ENCODE results near the gene CCDC69.
"Not testable (repeated sequence)": the region's sequence is repeated elsewhere in the genome, so short reads cannot be mapped to it uniquely, and the experiment has no call there.

CCDC69 gene

DNA sequence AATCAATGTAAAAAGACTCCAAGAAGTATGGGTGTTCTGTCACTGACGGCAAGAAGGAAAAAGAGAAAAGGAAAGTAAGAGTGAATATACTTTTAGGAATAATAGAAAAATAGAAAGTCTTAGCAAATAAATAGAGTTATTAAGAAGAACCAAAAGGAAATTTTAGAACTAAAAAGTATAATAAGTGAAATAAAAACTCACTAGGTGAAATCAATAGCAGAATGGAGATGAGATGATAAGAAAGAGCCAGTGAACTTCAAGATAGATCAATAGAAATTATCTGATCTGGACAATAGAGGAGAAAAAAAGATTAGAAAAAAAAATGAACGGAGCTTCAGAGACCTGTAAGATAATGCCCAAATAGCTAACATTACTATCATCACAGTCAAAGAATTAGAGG is 34.7 kb downstream of the CCDC69 start:
- no peak for DNase-seq (ENCODE audit: low spot score)

DNA sequence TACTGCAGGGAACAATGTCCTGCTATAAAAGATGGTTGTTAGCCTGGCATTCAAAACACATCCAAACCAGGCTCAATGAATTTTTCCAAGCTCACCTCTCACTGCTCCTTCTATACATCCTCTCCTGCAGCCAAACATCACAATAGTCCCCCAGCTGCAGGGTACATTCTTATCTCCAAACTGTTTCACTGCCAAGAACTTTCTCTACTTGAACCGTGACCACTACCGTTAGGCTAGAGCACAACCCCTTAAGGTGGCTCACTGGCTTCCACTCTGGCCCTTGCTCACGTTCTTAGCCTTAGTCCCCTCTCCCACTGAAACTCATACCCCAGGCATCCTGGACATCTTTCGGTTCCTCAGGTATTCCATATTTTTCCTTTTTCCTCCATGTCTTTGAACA is 37.4 kb downstream of the CCDC69 start:
- no peak for DNase-seq (ENCODE audit: low spot score)

DNA sequence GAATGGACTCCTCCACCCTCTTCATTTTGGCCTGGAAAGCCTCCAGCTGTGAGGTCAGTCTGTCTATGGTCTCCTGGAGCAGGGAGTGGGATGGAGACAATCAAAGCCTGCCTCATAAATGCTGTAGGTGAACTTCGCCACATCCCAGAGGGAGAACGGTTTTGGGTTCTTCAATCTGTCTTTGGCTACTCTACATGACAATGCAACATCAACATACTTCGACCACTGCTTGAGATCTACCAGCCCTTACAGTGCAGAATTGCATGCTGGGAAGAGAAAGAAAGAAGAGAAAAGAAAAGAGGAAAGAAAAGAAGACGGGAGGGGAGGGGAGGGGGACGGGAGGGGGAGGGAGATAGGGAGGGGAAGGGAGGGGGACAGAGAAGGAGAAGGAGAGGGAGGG is 37.8 kb downstream of the CCDC69 start:
- no peak for DNase-seq (ENCODE audit: low spot score)

DNA sequence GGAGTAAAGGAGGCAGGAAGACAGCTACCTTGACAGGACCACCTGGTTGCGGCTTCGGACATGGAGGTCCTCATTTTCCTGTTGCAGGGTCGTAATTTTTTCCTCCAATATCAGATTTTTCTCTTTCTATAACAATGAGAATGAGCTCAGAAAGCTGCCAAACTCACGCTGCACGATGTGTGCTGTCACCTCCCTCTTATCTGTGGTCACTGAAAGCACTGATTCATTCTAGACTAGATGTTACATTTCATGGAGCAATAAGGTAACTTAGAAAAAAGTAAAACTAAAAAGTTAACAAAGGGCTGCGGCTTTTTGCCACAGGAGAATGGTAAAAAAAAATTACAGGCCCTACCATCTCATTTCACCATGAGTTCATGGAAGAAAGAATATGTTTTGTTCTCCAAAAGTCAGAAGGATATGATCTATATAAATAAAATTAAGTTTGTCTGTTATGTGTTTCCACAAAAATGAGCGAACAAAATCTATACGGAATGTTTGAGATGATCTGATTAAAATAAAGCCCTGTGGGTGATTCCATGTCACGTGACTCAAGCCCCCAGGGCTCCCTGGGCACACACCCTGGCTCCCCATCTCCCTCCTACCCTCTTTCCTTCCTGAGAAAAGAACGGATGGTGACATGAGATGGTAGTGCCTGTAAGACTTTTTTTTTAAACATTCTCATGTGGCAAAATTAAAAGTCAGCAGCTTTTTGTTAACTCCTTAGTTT is 39.4 kb downstream of the CCDC69 start:
- DNase-seq (ENCODE audit: low spot score) = no peak

DNA sequence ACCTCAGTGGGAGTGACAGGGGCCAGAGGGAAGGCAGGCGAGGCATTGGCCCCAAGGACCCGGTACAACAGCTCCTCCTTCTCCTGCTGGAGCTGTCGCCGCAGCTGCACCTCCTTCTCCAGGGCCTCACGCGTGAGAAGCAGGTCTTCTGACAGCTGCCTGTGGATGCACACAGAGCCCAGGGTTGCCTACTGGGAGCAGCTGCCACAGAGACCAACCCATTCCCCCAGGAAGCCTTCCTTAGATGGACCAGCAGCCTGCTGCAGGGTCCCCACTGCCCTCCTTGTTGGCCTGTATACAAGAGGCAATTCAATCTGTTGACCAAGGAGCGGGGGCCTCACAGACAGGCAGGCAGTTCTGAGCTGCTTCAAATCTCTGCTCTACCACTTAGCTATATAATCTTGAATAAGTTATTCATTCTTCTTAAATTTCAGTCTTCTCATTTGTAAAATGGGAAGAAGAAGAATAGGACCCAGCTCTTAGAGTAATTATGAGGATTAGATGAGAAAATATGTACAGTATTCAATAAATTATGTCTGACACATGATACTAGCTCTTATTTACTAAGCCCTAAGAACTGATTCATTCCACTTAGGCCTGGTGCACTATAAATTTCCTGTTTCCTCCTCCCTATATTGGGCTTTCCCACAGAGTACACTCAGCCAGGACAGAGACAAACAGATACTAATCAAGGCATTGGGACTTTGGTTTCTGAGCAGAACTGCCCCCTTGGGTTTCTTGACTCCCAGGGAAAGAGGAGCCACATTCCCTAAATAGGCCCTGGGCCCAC is 40.2 kb downstream of the CCDC69 start:
- no peak for DNase-seq (ENCODE audit: low spot score)

DNA sequence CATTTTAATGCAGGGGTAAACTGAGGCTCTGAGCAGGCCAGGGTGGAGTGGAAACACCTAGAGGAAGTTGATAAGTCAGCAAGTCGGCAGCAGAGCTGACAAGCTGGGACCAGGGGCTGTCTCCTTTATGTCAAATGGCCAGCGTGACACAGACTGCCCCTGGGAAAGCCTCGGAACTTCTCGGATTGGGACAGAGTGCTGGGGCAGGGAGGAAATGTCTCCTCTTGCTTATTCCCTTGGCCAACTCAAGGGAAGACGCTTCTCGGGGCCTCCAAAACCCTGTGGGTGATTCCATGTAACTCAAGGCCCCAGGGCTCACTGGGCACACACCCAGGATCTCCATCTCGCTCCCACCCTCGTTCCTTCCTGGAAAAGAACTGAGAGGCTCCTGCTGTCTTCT is 40.9 kb downstream of the CCDC69 start:
- no peak for DNase-seq (ENCODE audit: low spot score)

DNA sequence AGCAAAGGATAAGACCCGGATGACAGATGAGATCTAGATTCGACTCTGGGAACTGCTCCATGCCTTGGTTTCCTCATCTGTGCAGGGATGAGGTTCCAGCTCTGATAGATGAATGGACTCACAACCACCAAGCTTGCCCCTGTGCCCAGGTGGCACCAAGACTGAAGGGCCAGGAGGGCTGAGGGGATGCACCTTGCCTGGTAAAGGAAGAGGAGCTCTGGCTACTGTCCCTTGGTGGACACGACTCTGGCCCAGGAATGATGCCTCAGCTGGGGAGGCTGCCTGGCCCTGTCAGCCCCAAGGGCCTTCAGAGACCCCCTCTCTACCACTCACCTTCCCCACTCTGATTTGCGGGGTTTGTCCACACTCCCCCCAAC is 41.4 kb downstream of the CCDC69 start:
- DNase-seq (ENCODE audit: low spot score) = no peak

DNA sequence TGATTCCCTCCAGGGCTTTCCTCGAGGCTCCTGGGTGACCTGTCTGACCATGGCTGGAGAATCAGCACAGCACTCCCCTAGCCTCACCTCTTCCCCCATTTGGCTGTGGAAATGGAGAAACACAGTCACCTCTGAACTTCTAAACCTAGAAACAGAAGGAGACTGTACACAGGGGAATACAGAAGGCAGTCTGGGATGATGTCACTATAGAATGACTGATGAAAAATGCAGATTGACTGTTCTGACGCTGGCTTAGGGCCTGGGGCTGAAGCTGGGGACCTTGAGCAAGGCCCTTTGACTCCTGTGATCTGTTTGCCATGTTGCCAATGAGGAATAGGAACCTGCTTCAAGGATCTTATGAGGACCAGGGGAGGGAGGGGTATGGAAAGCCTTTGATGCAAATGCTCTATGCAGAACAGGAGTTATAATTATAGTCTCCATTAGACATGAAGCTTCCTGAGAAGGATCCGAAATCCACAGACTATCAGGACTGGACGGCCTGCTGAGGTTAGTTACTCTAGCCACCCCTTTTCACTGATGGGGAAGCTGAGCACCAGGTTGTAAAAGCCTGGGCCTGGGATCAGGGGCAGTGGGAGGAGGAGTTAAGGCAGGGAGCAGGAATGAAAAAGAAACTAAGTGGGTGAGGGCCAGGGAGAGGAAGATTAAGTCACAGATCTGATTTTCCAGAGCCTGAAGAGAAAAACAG is 41.9 kb downstream of the CCDC69 start:
- DNase-seq (ENCODE audit: low spot score) = no peak

DNA sequence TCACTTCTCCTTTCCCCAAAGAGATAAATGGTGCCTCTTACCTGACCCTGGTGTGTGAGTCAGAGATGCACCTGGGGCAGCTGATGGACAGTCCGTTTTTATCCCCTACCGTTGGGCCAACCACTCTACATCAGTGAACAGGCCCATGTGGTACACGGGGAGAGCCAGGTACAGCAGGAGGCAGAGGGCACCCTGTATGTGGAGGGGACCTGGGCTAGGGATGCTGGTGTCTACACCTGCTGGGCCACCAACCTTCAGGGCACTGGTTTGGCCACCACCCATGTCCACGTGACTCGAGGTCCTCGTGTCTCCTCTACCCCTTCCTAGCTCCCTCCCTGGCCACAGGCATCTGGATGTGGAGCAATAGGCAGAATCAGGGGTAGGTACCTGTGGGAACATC is 43.6 kb downstream of the CCDC69 start:
- DNase-seq (ENCODE audit: low spot score) = no peak

DNA sequence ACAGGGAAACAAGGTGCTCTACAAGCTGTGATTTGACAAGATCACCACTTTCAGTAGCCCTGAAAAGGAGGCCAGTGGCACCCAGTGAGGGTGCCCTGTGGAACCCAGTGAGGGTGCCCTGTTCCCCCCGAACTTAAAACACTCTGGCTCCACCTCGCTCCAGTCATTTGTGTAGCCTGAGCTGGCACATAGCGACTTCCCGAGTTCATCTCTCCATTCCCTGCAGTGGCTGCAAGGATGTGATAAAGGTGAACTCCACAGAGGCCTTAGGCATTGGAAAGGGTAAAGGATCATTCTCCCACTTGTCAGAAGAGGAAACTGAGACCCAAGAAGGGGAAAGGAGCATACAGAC is 44.4 kb downstream of the CCDC69 start:
- no peak for DNase-seq (ENCODE audit: low spot score)

DNA sequence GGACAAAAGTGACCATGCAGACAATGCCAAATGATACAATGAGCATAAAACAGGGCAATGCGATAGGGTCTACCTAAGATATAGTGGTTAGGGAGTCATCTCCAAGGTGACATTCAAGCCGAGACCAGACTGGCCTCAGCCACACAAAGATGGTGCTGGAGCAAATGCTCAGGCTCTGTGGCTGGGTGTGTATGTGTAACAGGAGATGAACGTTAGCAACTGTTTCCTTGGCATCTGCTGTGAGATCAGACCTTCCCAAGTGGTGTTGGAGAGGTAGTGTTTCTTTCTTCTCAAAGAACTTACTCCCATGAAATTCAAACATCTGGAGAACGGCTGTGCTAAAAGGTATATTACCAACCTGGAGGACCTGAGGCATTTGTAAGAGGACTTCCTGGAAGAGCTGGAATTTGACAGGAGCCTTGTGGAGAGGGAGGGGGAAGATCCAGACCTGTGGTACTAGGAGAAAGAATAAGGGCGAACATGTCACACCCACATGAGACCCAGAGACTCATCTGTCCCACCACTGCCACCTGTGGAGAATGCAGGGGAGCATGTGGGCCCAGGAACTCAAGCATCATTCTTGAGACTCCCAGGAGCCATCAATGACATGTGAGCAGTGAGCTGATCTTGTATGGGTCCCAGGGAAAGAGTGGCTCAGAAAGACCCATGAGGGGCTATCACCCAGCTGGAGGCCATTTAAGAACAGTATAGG is 45.0 kb downstream of the CCDC69 start:
- no peak for DNase-seq (ENCODE audit: low spot score)

DNA sequence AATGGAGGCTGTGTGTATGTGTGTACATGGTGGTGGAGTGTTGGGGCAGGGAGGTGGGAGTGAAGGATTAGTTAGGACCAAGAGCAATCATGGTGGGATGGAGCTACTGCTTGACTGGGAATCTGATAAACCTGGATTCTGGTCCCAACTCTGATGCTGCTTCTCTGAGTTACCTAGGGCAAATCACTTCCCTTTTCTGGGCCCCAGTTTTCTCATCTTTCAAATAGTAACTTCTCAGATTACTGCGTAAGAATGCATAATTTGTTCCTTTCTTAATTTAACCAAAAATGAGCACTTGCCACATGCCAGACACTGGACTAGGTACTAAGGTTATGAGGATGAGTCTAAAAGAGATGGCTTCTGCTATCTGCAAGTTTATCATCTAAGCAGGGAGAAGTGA is 45.5 kb downstream of the CCDC69 start:
- DNase-seq (ENCODE audit: low spot score) = no peak

DNA sequence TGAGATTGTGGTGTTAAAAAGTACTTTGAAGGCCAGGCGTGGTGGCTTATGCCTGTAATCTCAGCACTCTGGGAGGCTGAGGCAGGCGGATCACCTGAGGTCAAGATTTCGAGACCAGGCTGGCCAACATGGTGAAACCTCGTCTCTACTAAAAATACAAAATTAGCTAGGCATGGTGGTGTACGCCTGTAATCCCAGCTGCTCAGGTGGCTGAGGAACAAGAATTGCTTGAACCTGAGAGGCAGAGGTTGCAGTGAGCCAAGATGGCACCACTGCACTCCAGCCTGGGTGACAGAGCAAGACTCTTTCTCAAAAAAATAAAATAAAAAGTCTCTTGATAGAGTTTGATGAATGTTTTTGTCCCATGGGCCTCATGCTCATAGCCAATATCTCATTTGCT is 47.6 kb downstream of the CCDC69 start:
- not testable (repeated sequence) for DNase-seq (ENCODE audit: low spot score)

DNA sequence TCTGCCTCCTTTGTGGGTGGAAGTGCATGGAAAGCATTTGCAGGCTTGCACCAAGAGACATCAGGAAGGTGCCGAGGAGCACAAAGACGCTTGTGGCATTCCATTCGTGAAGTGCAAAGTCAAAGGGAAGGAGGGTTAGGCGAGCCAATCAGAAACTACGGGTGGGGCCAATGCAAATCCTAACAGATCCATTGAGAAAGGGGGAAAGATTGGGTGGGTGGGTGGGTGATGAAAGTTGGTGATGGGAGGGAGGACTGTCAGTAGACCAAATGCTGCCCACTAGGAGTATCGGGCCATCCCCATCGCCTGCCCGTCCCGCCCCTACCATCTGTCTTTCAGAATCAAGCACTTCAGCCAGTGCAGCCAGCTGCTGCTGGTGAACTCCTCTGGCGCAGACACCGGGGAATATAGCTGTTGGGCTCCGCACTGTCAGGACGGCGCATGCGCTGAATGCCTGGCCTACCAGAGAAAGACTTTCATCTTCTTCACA is 49.2 kb downstream of the CCDC69 start:
- no peak for DNase-seq (ENCODE audit: low spot score)

DNA sequence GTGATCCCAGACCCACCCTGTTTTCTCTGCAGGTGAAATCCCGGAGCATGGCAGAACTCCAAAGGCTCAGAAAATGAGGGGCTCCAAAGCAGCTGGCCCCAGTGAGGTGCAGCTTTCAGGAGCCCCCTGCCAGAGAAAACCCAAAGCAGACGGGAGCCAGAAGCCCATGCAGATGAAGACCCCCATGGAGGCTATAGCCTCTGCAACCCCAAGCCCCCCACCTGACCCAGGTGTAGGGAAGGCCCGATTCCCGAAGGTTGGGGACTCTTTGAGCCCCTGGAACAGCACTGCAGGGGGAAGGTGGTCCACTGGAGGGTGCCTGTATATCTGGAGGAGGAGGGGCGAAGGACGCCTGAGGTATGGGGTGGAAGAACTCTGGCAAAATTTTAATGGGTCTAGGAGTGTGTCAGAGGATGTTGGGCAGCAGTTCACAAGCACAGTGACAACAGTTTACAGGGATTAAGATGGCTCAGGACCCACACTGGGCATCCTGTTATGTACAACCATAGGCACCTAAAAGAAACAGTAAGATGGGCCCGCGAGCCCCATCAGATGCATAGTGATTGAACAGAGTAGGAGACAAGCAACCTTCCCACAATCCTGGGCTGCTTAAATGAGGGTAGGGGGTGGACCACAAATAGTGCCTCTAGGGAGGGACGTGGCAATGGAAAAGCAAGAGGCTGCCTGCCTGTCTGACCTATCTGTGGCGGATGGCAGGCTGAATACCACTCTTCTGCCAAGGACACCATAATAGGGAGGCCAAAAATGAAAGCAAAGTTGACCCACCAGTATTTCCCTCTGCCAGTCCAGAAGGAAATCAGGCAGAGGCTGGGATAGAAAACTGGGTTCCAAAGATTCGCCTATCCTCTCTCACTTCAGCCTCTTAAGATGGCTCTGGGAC is 49.9 kb downstream of the CCDC69 start:
- no peak for DNase-seq (ENCODE audit: low spot score)

DNA sequence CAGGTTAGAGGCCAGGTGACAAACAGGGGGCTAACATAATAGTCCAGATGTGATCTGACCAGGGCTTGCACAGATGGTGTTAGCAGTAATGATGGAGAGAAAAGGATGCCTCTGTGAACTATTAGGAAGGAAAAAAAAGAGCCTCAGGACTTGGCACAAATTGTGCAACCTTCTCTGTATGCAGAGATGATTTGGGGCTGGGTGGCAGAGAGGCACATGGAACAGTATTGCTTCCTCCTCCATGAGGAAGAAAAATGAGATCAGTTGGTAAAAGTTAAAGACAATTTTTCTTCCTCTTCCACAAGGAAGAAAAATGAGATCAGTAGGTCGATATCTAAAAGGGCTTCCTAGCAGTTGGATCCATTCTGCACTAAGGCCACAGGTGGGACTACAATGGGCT is 52.4 kb downstream of the CCDC69 start:
- DNase-seq (ENCODE audit: low spot score) = no peak

DNA sequence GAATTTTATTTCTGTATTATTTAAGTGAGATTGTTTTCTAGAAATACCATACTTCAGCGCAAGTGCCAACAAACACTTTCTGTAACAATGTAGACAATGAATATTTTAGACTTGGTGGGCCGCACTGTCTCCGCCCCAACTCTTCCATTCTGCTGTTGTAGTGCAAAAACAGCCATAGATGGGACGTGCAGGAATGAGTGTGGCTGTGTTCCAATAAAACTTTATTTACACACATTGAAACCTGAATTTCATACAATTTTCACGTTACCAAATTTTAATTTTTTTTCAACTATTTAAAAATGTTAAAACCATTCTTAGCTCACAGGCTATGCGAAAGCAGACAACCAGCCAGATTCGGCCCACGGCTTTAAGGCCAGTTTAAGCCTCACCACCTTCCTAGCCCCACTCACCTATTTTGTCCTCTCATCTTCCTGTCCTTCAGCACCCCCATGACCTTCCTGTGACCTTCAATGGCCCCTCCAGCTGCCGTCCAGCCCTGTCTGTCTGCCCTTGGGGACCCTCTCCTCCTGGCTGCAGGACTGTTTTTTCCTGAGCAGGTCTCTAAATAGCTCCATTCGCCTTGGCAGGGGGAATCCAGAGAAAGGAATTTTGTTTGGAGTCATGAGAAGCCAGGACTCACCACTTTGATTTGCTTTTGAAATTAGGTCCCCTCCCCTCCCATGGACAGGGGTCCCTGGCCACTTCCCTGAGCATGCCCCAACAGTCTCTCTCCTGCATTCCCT is 55.1 kb downstream of the CCDC69 start:
- no peak for DNase-seq (ENCODE audit: low spot score)

DNA sequence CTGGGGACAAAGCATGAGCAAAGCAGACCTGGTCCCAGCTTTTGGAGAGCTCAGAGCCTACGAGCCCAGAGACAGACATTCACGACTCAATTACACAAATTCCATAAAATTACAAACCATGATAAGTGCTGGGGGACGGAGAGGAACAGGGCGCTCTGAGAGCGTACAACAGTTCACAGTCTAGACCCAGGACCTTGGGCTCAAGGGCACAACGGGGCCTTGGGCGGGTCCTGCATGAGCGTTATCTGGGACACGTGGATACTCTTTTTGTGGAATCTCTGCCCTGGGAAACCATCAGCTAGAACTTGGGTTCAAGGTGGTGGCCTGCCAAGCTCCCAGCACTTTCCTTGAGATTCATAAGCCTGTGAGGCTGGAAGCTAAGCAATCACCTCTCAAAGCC is 56.9 kb downstream of the CCDC69 start:
- no peak for DNase-seq (ENCODE audit: low spot score)

DNA sequence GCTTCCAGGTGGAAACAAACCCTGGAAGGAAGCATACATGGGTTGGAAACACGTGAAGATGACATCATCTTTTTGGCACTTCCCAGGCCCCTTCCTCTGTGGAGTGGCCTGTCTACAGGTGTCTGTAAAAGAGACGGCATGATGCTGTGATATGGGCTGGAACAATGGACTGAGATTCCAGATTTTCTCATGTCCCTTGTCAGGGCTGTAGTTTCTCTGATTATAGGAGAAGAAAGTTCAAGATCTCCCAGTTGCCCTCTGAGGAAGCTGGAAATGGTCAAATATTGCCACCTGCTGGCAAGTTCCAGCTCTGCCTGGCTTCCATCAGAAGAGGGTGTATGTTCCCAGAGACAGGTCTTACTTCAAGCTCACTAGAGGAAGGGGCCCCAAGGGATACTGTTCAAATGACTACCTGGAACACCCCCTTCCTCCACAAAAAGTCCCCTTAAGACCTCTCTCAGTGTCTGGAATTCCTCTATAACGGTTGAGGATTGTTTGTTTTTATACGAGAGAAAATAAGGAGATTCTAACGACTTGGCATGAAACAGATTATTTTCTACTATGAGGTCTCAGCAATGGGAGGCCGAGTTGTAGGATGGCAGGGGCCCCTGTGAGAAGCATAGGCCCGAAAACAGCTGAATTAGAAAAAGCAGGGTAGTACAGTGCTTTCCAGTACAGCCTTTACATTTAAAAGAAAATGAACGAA is 59.1 kb downstream of the CCDC69 start:
- peak; percentile 77 for DNase-seq (ENCODE audit: low spot score)

DNA sequence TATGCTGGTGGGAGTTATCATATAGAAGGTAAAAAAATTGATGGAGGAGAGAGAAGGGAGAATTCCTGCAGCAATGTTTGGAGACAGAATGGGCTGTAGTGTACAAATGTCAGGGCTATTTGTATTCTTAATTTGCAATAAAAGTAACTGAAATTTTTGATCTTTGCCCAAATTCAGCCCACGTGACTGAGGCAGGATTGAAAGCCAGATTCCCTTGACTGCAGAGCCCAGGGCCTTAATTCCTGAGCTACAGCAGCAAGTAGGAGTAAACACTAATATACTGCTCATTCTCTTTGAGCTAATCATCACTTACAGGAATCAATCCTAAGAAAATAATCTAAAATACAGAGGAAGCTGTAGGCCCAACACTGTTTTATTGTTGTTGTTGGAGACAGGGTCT is 61.1 kb downstream of the CCDC69 start:
- no peak for DNase-seq (ENCODE audit: low spot score)
